Mesendoderm (in vitro differentiated cells): ENCODE data around the gene RHOBTB3.
"Not testable (repeated sequence)": the region's sequence is repeated elsewhere in the genome, so short reads cannot be mapped to it uniquely, and the experiment has no call there.

Experiments used
- DNase-seq: peaks from one replicate; pipeline ENCODE4 v3.0.0; 2013
- H2AK5ac ChIP-seq: 2 replicates; pipeline ENCODE4 v1.6.1; 2013; ENCODE audit warnings: low read length, inconsistent platforms
- H2BK120ac ChIP-seq: 2 replicates; pipeline ENCODE4 v1.6.1; 2013; ENCODE audit warnings: low read depth, mild to moderate bottlenecking, low read length, moderate library complexity, mixed read lengths
- H2BK15ac ChIP-seq: replicated peaks from 2 replicates; pipeline ENCODE4 v1.6.1; 2013; ENCODE audit warnings: low read depth, mild to moderate bottlenecking, moderate library complexity
- H2BK5ac ChIP-seq: 2 replicates; pipeline ENCODE4 v1.6.1; 2013; ENCODE audit warnings: low read length, inconsistent platforms
- H3K18ac ChIP-seq: 2 replicates; pipeline ENCODE4 v1.6.1; 2013; ENCODE audit warnings: mild to moderate bottlenecking, low read length, mixed read lengths
- H3K23ac ChIP-seq: one replicate; pipeline ENCODE4 v1.6.1; 2013; ENCODE audit warnings: low read length
- H3K27ac ChIP-seq: 2 replicates; pipeline ENCODE4 v1.5.1; 2013; ENCODE audit warnings: low read depth, mild to moderate bottlenecking, inconsistent platforms, low read length, moderate library complexity
- H3K27me3 ChIP-seq: 2 replicates; pipeline ENCODE4 v1.6.1; 2013; ENCODE audit warnings: low read length, control low read depth, mild to moderate bottlenecking, inconsistent platforms; ENCODE audit not compliant: insufficient read depth, poor library complexity
- H3K36me3 ChIP-seq: 2 replicates; pipeline ENCODE4 v1.6.1; 2013; ENCODE audit warnings: low read length, inconsistent platforms; ENCODE audit not compliant: control insufficient read depth, insufficient read depth
- H3K4ac ChIP-seq: one replicate; pipeline ENCODE4 v1.6.1; 2013; ENCODE audit warnings: low read depth, mild to moderate bottlenecking, low read length, moderate library complexity
- H3K4me1 ChIP-seq: 2 replicates; pipeline ENCODE4 v1.6.1; 2013; ENCODE audit warnings: low read depth, low read length, inconsistent platforms; ENCODE audit not compliant: control insufficient read depth
- H3K4me2 ChIP-seq: 2 replicates; pipeline ENCODE4 v1.6.1; 2013; ENCODE audit warnings: low read length
- H3K4me3 ChIP-seq: 2 replicates; pipeline ENCODE4 v1.5.1; 2013; ENCODE audit warnings: mild to moderate bottlenecking, low read length
- H3K56ac ChIP-seq: one replicate; pipeline ENCODE4 v1.6.1; 2013; ENCODE audit warnings: low read length
- H3K79me1 ChIP-seq: 2 replicates; pipeline ENCODE4 v1.6.1; 2013; ENCODE audit warnings: low read length, inconsistent platforms
- H3K79me2 ChIP-seq: 2 replicates; pipeline ENCODE4 v1.6.1; 2013; ENCODE audit warnings: mild to moderate bottlenecking, low read length; ENCODE audit not compliant: control insufficient read depth, insufficient read depth
- H3K9ac ChIP-seq: 2 replicates; pipeline ENCODE4 v1.6.1; 2013; ENCODE audit warnings: low read length, inconsistent platforms
- H4K5ac ChIP-seq: one replicate; pipeline ENCODE4 v1.6.1; 2013; ENCODE audit warnings: low read length
- H4K8ac ChIP-seq: one replicate; pipeline ENCODE4 v1.6.1; 2013; ENCODE audit warnings: low read depth, mild to moderate bottlenecking, control low read depth, low read length, moderate library complexity
- WGBS: extraction: QIAGEN DNeasy Blood & Tissue Kit; methylation state at CpG from one replicate; pipeline ENCODE4 v1.1.7; 2013; ENCODE audit warnings: low lambda C conversion rate, missing lambda C conversion rate; ENCODE audit not compliant: insufficient coverage; ENCODE audit errors: extremely low coverage; 5-methylcytosine and 5-hydroxymethylcytosine counted together

RHOBTB3 gene

DNA sequence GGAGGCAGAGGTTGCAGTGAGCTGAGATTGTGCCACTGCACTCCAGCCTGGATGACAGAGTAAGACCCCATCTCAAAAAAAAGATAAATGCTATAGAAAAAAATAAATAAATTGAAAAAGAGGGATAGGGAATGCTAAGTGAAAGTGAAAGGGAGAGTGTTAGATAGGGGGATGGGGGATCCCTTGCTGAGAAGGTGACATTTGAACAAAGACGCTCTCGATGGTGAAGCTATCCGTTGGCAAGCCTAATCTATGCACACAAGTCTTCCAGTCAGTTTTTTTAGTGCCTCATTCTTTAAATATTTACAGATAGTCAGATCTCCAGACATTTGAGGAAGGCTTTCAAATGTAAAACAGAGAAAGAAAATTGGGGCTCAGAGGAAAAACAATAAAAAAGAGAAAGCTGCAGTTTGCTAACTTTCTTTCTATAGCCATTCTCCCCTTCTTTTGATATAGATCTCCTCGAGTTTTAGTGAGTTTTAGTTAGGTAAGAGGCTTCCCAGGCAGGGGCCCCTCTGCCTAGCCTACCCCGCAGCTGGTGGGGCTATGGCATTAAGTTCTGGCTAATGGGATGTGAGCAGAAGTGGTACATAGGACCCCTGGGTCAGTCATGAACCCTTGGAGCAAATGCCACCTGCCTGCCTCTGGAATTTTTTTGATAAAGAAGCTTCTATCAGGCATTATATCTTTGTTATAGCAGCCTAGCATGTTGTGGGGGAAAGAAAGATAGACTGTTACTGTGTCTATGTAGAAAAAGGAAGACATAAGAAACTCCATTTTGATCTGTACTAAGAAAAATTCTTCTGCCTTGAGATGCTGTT lies 79.4 kb downstream of the RHOBTB3 start:
- Histone ChIP-seq H3K18ac (no peak overlapping the region), H3K27ac (no peak overlapping the region), H4K5ac (no peak overlapping the region), H3K9ac (no peak overlapping the region), H3K4ac (no peak overlapping the region), H3K79me2 (no peaks in the 10 kb centered on the region), H3K4me1 (peaks cover 7% of the 10 kb centered on the region), H3K4me2 (no peak overlapping the region), H4K8ac (no peak overlapping the region), H2BK120ac (no peak overlapping the region), H2BK15ac (no peak overlapping the region), H3K27me3 (no peaks in the 10 kb centered on the region), H2BK5ac (no peak overlapping the region), H3K36me3 (peaks cover 2% of the 10 kb centered on the region), H3K4me3 (no peak overlapping the region), H3K56ac (no peak overlapping the region), H3K79me1 (no peaks in the 10 kb centered on the region), H3K23ac (no peak overlapping the region), H2AK5ac (no peak overlapping the region)
- DNase-seq = no peak
- no CpG with 5 or more reads among the region's 5 CpGs for WGBS

DNA sequence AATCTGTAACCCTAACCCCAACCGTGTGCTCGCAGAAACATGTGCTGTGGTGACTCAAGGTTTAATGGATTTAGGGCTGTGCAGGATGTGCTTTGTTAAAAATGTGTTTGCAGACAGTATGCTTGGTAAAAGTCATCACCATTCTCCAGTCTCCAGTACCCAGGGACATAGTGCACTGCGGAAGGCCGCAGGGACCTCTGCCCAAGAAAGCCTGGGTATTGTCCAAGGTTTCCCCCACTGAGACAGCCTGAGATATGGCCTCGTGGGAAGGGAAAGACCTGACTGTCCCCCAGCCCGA lies 79.9 kb downstream of the RHOBTB3 start:
- not testable (repeated sequence) for H3K4me1 ChIP-seq, H3K4ac ChIP-seq, H3K56ac ChIP-seq, H3K23ac ChIP-seq, H2AK5ac ChIP-seq, H3K4me2 ChIP-seq, DNase-seq, H3K36me3 ChIP-seq, H4K5ac ChIP-seq, H3K4me3 ChIP-seq, H3K9ac ChIP-seq, H3K79me2 ChIP-seq, H2BK15ac ChIP-seq, H2BK5ac ChIP-seq, H3K18ac ChIP-seq, H3K27ac ChIP-seq, H2BK120ac ChIP-seq, H3K27me3 ChIP-seq, H3K79me1 ChIP-seq, H4K8ac ChIP-seq
- no CpG with 5 or more reads among the region's 6 CpGs for WGBS

DNA sequence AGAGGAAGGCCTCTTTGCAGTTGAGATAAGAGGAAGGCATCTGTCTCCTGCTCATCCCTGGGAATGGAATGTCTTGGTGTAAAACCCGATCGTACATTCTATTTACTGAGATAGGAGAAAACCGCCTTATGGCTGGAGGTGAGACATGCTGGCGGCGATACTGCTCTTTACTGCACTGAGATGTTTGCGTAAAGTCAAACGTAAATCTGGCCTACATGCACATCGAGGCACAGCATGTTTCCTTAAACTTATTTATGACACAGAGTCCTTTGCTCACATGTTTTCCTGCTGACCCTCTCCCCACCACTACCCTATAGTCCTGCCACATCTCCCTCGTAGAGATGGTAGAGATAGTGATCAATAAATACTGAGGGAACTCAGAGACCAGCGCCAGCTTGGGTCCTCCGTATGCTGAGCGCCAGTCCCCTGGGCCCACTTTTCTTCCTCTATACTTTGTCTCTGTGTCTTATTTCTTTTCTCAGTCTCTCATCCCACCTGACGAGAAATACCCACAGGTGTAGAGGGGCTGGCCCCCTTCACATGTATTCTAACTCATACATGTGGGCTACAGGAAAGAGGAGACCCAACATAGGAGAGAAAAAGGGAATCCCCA lies 80.4 kb downstream of the RHOBTB3 start:
- H2AK5ac ChIP-seq, DNase-seq, H3K27me3 ChIP-seq, H3K56ac ChIP-seq, H3K4me2 ChIP-seq, H3K23ac ChIP-seq, H3K79me2 ChIP-seq, H2BK5ac ChIP-seq, H3K4ac ChIP-seq, H3K27ac ChIP-seq, H3K36me3 ChIP-seq, H4K5ac ChIP-seq, H3K9ac ChIP-seq, H3K79me1 ChIP-seq, H4K8ac ChIP-seq, H3K18ac ChIP-seq, H2BK120ac ChIP-seq, H2BK15ac ChIP-seq, H3K4me1 ChIP-seq, H3K4me3 ChIP-seq: not testable (repeated sequence)
- no CpG with 5 or more reads among the region's 13 CpGs for WGBS

DNA sequence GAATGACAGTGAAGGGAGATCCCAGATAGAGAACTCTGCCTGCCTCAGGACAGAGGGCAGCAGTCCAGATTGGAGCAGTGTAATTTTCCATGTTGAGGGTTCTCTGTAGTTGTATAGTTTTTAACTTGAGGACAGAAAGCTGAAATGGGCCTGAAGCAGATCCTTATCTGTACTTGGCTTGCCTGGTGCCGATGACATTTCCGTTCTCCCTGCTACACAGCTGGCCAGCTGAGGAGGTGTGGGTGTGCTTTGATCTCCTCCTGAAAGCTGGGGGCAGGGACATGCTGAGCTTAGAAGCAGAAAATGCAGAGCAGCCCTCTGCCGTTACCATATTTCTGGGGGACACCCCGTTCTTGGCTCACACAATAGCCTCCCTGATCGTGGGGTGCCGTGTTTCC lies 80.9 kb downstream of the RHOBTB3 start:
- Histone ChIP-seq H2AK5ac (no peak overlapping the region), H3K79me1 (no peaks in the 10 kb centered on the region), H4K8ac (no peak overlapping the region), H3K23ac (no peak overlapping the region), H3K9ac (no peak overlapping the region), H3K56ac (no peak overlapping the region), H4K5ac (no peak overlapping the region), H3K79me2 (no peaks in the 10 kb centered on the region), H2BK5ac (no peak overlapping the region), H2BK120ac (no peak overlapping the region), H3K4me1 (peaks cover 7% of the 10 kb centered on the region), H3K27ac (no peak overlapping the region), H3K18ac (no peak overlapping the region), H3K4me2 (no peak overlapping the region), H3K4me3 (no peak overlapping the region), H3K27me3 (no peaks in the 10 kb centered on the region), H2BK15ac (no peak overlapping the region), H3K36me3 (peaks cover 2% of the 10 kb centered on the region), H3K4ac (no peak overlapping the region)
- DNase-seq = no peak
- no CpG with 5 or more reads among the region's 6 CpGs for WGBS

DNA sequence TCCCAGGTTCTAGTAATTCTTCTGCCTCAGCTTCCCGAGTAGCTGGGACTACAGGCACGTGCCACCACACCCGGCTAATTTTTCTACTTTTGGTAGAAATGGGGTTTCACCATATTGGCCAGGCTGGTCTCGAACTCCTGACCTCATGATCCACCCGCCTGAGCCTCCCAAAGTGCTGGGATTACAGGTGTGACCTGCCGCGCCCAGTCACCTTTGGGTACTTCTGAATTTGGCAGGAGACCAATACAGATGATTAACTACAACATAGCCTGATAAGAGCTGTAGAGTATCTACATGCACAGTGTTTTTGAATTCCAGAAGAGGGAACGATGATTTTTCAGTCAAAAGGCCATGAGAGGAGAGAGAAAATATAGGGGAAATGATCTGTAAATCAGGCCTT lies 81.9 kb downstream of the RHOBTB3 start:
- DNase-seq, H2AK5ac ChIP-seq, H3K27me3 ChIP-seq, H3K36me3 ChIP-seq, H4K8ac ChIP-seq, H3K56ac ChIP-seq, H2BK15ac ChIP-seq, H3K18ac ChIP-seq, H3K79me1 ChIP-seq, H3K79me2 ChIP-seq, H3K23ac ChIP-seq, H4K5ac ChIP-seq, H3K4ac ChIP-seq, H3K4me1 ChIP-seq, H3K27ac ChIP-seq, H3K4me2 ChIP-seq, H2BK120ac ChIP-seq, H3K4me3 ChIP-seq, H3K9ac ChIP-seq, H2BK5ac ChIP-seq: not testable (repeated sequence)
- whole genome bisulfite sequencing = no CpG with 5 or more reads among the region's 8 CpGs
